Measurements from ENCODE around the gene IFNL2. TPM values are rescaled to one million over a fixed set of nuclear protein-coding genes. Genes with fewer than 3 reads are reported as not detected.
"Not testable (repeated sequence)": the region's sequence is repeated elsewhere in the genome, so short reads cannot be mapped to it uniquely, and the experiment has no call there.

The IFNL2 gene
- total RNA-seq (not detected), polyA plus RNA-seq (not detected)
- long read RNA-seq, donor 1, result 0 reads
- long read RNA-seq, donor 2, result 0 reads
- long read RNA-seq, donor 3, result 0 reads
- long read RNA-seq, donor 4, result 0 reads
- long read RNA-seq, donor 5, result 0 reads
- long read RNA-seq, donor 6, result 0 reads
- long read RNA-seq, donor 7, result 0 reads
- long read RNA-seq, donor 8, result 0 reads
- long read RNA-seq, donor 9, result 0 reads
- long read RNA-seq, donor 10, result 0 reads

- WGBS, 5 donors, result no CpG with 5 or more reads among the region's 1 CpG
- intact Hi-C loops (cut with DNase I; ENCODE audit: low total_unique reads), result not testable (repeated sequence)
Observed at GRCh38 chr19:39268085-39268484, at the start of gene IFNL2. IFNL2 (plus strand) TSS chr19:39268396; CDS start chr19:39268569, 173 bp downstream.

GRCh38 chr19:39219108-39219507 is 49.1 kb upstream of the IFNL2 start:
- Histone ChIP-seq H3K9me3 (peaks cover 0 to 19% (median 10%) of the 10 kb centered on the region in 4 donors), H3K27me3 (peaks cover 0 to 66% (median 0%) of the 10 kb centered on the region in 3 donors)
- H3K36me3 ChIP-seq; H3K4me1 ChIP-seq; DNase-seq; intact Hi-C loops (cut with DNase I; ENCODE audit: low total_unique reads); H3K27ac ChIP-seq; H3K4me3 ChIP-seq: not testable (repeated sequence)
- WGBS, 5 donors, result 60 to 63% (median 62%) methylated on average over 10 of the region's 10 CpGs

More at GRCh38 chr19:39268085-39268484, at the start of gene IFNL2:
- not testable (repeated sequence) for H3K27ac ChIP-seq, H3K9me3 ChIP-seq, H3K4me3 ChIP-seq, DNase-seq, H3K36me3 ChIP-seq
- peaks cover 3 to 18% (median 15%) of the 10 kb centered on the region in 4 donors for H3K4me1 ChIP-seq
- peaks cover 7 to 74% (median 28%) of the 10 kb centered on the region in 3 donors for H3K27me3 ChIP-seq

- H3K36me3 ChIP-seq, result no peaks in the 10 kb centered on the region
- peaks cover 0 to 55% (median 4%) of the 10 kb centered on the region in 3 donors for H3K27me3 ChIP-seq
- H3K4me1 ChIP-seq, result no peaks in the 10 kb centered on the region
- DNase-seq, result peak in 1 of 2 donors; percentile 65
- intact Hi-C loops (cut with DNase I; ENCODE audit: low total_unique reads), result no loop called here
- no peak overlapping the region for H3K27ac ChIP-seq
- WGBS, 5 donors, result 18 to 26% (median 18%) methylated on average over 4 of the region's 4 CpGs
- no peak overlapping the region for H3K4me3 ChIP-seq
- no peaks in the 10 kb centered on the region for H3K9me3 ChIP-seq
- TF ChIP-seq POLR2AphosphoS5 (IDR thresholded peaks at IDR 0.05), result no peak
- TF ChIP-seq POLR2A (IDR thresholded peaks at IDR 0.05), result no peak
Observed at GRCh38 chr19:39223703-39224279, 44.4 kb upstream of the IFNL2 start.

GRCh38 chr19:39224910-39225309 is 43.3 kb upstream of the IFNL2 start:
- Histone ChIP-seq H3K4me1 (no peaks in the 10 kb centered on the region), H3K27me3 (peaks cover 0 to 44% (median 4%) of the 10 kb centered on the region in 3 donors), H3K4me3 (no peak overlapping the region), H3K36me3 (no peaks in the 10 kb centered on the region), H3K9me3 (no peaks in the 10 kb centered on the region), H3K27ac (no peak overlapping the region)
- intact Hi-C loops (cut with DNase I; ENCODE audit: low total_unique reads), result no loop called here
- no peak for DNase-seq
- no peak for TF ChIP-seq CTCF (IDR thresholded peaks at IDR 0.05)
- TF ChIP-seq POLR2AphosphoS5 (IDR thresholded peaks at IDR 0.05), result no peak
- WGBS, 5 donors, result 16 to 45% (median 35%) methylated on average over 3 of the region's 3 CpGs

- intact Hi-C loops (cut with DNase I; ENCODE audit: low total_unique reads), result no loop called here
- WGBS, 5 donors, result 80 to 93% (median 85%) methylated on average over 2 of the region's 2 CpGs
- no peak for TF ChIP-seq POLR2A (IDR thresholded peaks at IDR 0.05)
- no peak for TF ChIP-seq EP300 (IDR thresholded peaks at IDR 0.05)
- TF ChIP-seq CTCF (IDR thresholded peaks at IDR 0.05), result no peak
- no peak for TF ChIP-seq POLR2AphosphoS5 (IDR thresholded peaks at IDR 0.05)
Observed at GRCh38 chr19:39230096-39230764, 38.0 kb upstream of the IFNL2 start.

More at GRCh38 chr19:39230096-39230764, 38.0 kb upstream of the IFNL2 start:
- no peaks in the 10 kb centered on the region for H3K4me1 ChIP-seq
- no peaks in the 10 kb centered on the region for H3K36me3 ChIP-seq
- H3K4me3 ChIP-seq, result no peak overlapping the region
- H3K27ac ChIP-seq, result no peak overlapping the region
- DNase-seq, result no peak
- no peaks in the 10 kb centered on the region for H3K9me3 ChIP-seq
- peaks cover 0 to 6% (median 0%) of the 10 kb centered on the region in 3 donors for H3K27me3 ChIP-seq
